ENCODE results near the gene MAP3K8.

MAP3K8 gene

GRCh38 chr10:30495687-30496086 is 61.7 kb downstream of the MAP3K8 start:
- H3K4me3 ChIP-seq (ENCODE audit: low read depth, low read length) = no peak overlapping the region
- no peak for TF ChIP-seq CTCF (IDR thresholded peaks at IDR 0.05; ENCODE audit: low read depth, low read length, missing control alignments)
- DNase-seq (ENCODE audit: low read depth) = no peak

GRCh38 chr10:30499816-30500215 is 65.8 kb downstream of the MAP3K8 start:
- no peak overlapping the region for H3K4me3 ChIP-seq (ENCODE audit: low read depth, low read length)
- DNase-seq (ENCODE audit: low read depth) = no peak
- no peak for TF ChIP-seq CTCF (IDR thresholded peaks at IDR 0.05; ENCODE audit: low read depth, low read length, missing control alignments)

GRCh38 chr10:30500534-30500933 is 66.5 kb downstream of the MAP3K8 start:
- DNase-seq (ENCODE audit: low read depth) = no peak
- H3K4me3 ChIP-seq (ENCODE audit: low read depth, low read length) = no peak overlapping the region
- no peak for TF ChIP-seq CTCF (IDR thresholded peaks at IDR 0.05; ENCODE audit: low read depth, low read length, missing control alignments)

- H3K4me3 ChIP-seq (ENCODE audit: low read depth, low read length) = no peak overlapping the region
- DNase-seq (ENCODE audit: low read depth) = no peak
- no peak for TF ChIP-seq CTCF (IDR thresholded peaks at IDR 0.05; ENCODE audit: low read depth, low read length, missing control alignments)
Observed at GRCh38 chr10:30500963-30501504, 67.0 kb downstream of the MAP3K8 start.

GRCh38 chr10:30502266-30503060 is 68.5 kb downstream of the MAP3K8 start:
- TF ChIP-seq CTCF (IDR thresholded peaks at IDR 0.05; ENCODE audit: low read depth, low read length, missing control alignments) = no peak
- DNase-seq (ENCODE audit: low read depth) = no peak
- peak overlapping the region; percentile 37 for H3K4me3 ChIP-seq (ENCODE audit: low read depth, low read length)

GRCh38 chr10:30503700-30504266 is 69.8 kb downstream of the MAP3K8 start:
- DNase-seq (ENCODE audit: low read depth) = no peak
- TF ChIP-seq CTCF (IDR thresholded peaks at IDR 0.05; ENCODE audit: low read depth, low read length, missing control alignments) = no peak
- H3K4me3 ChIP-seq (ENCODE audit: low read depth, low read length) = no peak overlapping the region
